Measurements from ENCODE around the gene NPHS2.

GRCh38 chr1:179583771-179584320 is 8.1 kb upstream of the NPHS2 start:
- TF ChIP-seq CTCF (conservative IDR thresholded peaks at IDR 0.05) (no peak), EZH2 (IDR thresholded peaks at IDR 0.05; ENCODE audit: low read depth) (no peak)
